Prostate gland (tissue), 2 donors: ENCODE measurements around the gene DHX58. TPM values are rescaled to one million over a fixed set of nuclear protein-coding genes. Genes with fewer than 3 reads are reported as not detected.

ENCODE experiments used
- DNase-seq: peaks from one replicate; pipeline ENCODE4 v3.0.0-alpha.2; 2019; ENCODE audit warnings: low spot score
- H3K27ac ChIP-seq, 2 donors: fragments of 200-600 bp; sonication (generic); 2 replicates each; pipeline ENCODE4 v1.5.1; 2017 to 2019
- H3K27me3 ChIP-seq: fragments of 200-600 bp; sonication (generic); replicated peaks from 2 replicates; pipeline ENCODE4 v1.5.1; 2019; ENCODE audit not compliant: insufficient read depth
- H3K36me3 ChIP-seq, 2 donors: fragments of 200-600 bp; sonication (generic); 1 replicate in 1 of 2; 2 replicates in 1 of 2; pipeline versions ENCODE4 v1.5.1 to v1.8.1; 2017 to 2019
- H3K4me1 ChIP-seq: fragments of 200-600 bp; sonication (generic); replicated peaks from 2 replicates; pipeline ENCODE4 v1.5.1; 2019
- H3K4me3 ChIP-seq, 2 donors: fragments of 200-600 bp; sonication (generic); 2 replicates each; pipeline ENCODE4 v1.5.1; 2017 to 2019
- H3K9me3 ChIP-seq: fragments of 200-600 bp; sonication (generic); 2 replicates; pipeline ENCODE4 v1.5.1; 2017
- CTCF ChIP-seq, 4 experiments: fragments of 200-600 bp in 2 of 4; fragments of 450-650 bp in 2 of 4; sonication (generic) in 2 of 4; IDR thresholded peaks; 1 replicate in 3 of 4; 2 replicates in 1 of 4; pipeline ENCODE4 v1.5.1; 2016 to 2019; ENCODE audit warnings: antibody characterized with exemption in 4 of 4, mild to moderate bottlenecking in 2 of 4, moderate library complexity in 2 of 4
- POLR2A ChIP-seq: fragments of 450-650 bp; IDR thresholded peaks from one replicate; pipeline ENCODE4 v1.6.1; 2016; ENCODE audit warnings: antibody characterized with exemption, mild to moderate bottlenecking
- POLR2AphosphoS5 ChIP-seq: sonication (generic); formaldehyde crosslinking; IDR thresholded peaks from one replicate; pipeline ENCODE4 v1.6.1; 2017; ENCODE audit warnings: antibody characterized with exemption
- WGBS: methylation state at CpG from one replicate; pipeline ENCODE4 v1.1.5; 2018; 5-methylcytosine and 5-hydroxymethylcytosine counted together
- intact Hi-C: fragments of 100-400 bp; cut with DNase I; formaldehyde crosslinking; loops from one replicate; pipeline ENCODE4 v1.14.2; 2022
- total RNA-seq, 2 donors: library from RNA; depleted of rRNA; stranded (reverse); fragments of >200 nt; gene quantifications; one replicate each; pipeline ENCODE4 v1.1.0, GENCODE V29; 2016

Gene DHX58
- total RNA-seq, 2 donors from 2014 or later, result 26.7 to 38.6 TPM

DNA sequence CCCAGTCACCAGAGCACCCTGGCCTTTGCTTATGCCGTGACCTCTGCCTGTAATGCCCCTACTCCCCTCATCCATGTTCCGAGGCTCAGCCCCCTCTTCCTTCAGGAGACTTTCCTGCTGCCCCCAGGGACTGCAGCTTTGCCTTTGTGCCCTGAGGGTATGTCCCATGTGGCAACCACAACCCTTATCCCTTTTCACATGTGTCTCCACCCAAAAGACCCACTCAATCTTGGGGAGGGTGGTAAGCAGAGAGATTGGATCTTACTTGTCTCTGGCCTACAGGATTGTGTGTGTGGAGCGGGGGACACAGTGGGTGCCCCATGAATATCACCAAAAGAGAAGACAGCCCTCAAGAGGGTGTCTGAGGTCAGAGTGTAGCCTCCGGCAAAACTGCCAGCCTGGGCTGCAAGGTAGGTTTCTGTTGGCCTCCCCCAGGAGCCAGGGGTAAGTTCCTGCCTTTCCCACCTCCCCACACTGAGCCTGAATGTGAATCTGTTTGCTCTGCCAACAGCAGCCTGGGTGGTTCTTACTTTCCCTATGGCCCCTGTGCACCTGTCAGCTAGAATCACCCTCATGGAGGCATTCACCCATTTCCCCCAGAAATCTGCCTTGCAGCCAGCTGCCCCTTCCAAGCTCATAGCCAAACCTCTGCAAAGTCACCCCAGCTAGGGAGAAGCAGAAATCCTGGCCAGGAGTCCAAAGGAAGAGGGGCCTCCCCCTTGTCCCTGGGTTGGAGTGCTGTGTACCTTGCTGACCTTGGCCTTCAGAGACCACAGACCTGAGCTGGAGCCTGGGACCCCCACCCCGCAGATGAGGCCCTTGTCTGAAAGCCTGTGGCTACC is 50.6 kb downstream of the DHX58 start:
- no peaks in the 10 kb centered on the region for H3K27me3 ChIP-seq

GRCh38 chr17:42060231-42060630 is 52.3 kb downstream of the DHX58 start:
- no peaks in the 10 kb centered on the region for H3K36me3 ChIP-seq
- no peak for DNase-seq
- WGBS, result 93% methylated on average over 4 of the region's 4 CpGs
- no peak overlapping the region for H3K27ac ChIP-seq
- no peaks in the 10 kb centered on the region for H3K4me1 ChIP-seq
- H3K9me3 ChIP-seq, result no peaks in the 10 kb centered on the region
- TF ChIP-seq POLR2A, result no peak
- no peak for TF ChIP-seq POLR2AphosphoS5
- TF ChIP-seq CTCF (IDR thresholded peaks at IDR 0.05), result no peak
- H3K4me3 ChIP-seq, result no peak overlapping the region
- intact Hi-C loops, result no loop called here
- no peaks in the 10 kb centered on the region for H3K27me3 ChIP-seq

More for the DNA sequence above, 50.6 kb downstream of the DHX58 start:
- WGBS, result 76% methylated on average over 5 of the region's 5 CpGs
- TF ChIP-seq POLR2AphosphoS5 (no peak), POLR2A (no peak), CTCF (IDR thresholded peaks at IDR 0.05) (no peak)
- Histone ChIP-seq H3K4me3 (no peak overlapping the region), H3K36me3 (no peaks in the 10 kb centered on the region), H3K4me1 (no peaks in the 10 kb centered on the region), H3K27ac (no peak overlapping the region), H3K9me3 (no peaks in the 10 kb centered on the region)
- DNase-seq, result no peak
- intact Hi-C loops, result no loop called here

DNA sequence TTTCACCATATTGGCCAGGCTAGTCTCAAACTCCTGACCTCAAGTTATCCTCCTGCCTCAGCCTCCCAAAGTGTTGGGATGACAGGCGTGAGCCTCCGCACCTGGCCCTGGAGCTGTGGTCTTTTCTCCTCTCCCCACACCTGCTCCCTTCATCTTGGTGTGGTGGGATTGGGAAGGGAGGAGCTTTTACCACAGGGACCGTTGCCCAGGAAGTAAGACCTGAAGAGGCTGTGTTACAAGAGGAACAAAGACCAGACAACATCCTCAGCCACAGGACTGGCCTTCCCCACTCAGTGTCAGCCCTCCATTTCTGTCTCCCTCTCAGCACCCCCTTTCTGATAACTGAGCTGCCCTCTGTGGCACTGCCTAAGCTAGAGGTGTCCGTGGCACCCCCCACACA is 52.7 kb downstream of the DHX58 start:
- Histone ChIP-seq H3K27me3 (no peaks in the 10 kb centered on the region), H3K27ac (no peak overlapping the region), H3K36me3 (no peaks in the 10 kb centered on the region), H3K9me3 (no peaks in the 10 kb centered on the region), H3K4me1 (no peaks in the 10 kb centered on the region), H3K4me3 (no peak overlapping the region)
- TF ChIP-seq CTCF (IDR thresholded peaks at IDR 0.05), result no peak
- no peak for TF ChIP-seq POLR2A
- no peak for TF ChIP-seq POLR2AphosphoS5
- WGBS, result 79% methylated on average over 4 of the region's 4 CpGs
- intact Hi-C loops, result no loop called here
- no peak for DNase-seq

GRCh38 chr17:42058063-42058462 is 54.5 kb downstream of the DHX58 start:
- DNase-seq, result no peak
- Histone ChIP-seq H3K4me1 (no peaks in the 10 kb centered on the region), H3K27ac (no peak overlapping the region), H3K9me3 (no peaks in the 10 kb centered on the region), H3K4me3 (no peak overlapping the region), H3K36me3 (no peaks in the 10 kb centered on the region), H3K27me3 (no peaks in the 10 kb centered on the region)
- intact Hi-C loops, result no loop called here
- WGBS, result 63% methylated on average over 7 of the region's 7 CpGs
- TF ChIP-seq CTCF (IDR thresholded peaks at IDR 0.05), result no peak
- no peak for TF ChIP-seq POLR2A

DNA sequence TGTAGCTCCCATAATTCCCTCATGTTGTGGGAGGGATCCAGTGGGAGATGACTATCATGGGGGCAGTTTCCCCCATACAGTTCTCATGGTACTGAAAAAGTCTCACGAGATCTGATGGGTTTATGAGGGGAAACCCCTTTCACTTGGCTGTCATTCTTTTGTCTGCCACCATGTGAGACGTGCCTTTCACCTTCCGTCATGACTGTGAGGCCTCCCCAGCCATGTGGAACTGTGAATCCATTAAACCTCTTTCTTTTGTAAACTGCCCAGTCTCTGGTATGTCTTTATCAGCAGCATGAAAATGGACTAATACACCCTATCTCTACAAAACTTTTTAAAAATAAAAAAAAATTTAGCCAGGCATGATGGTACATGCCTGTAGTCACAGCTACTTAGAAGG is 55.9 kb downstream of the DHX58 start:
- intact Hi-C loops, result no loop called here
- Histone ChIP-seq H3K4me3 (no peak overlapping the region), H3K36me3 (no peaks in the 10 kb centered on the region), H3K27ac (no peak overlapping the region), H3K9me3 (no peaks in the 10 kb centered on the region), H3K4me1 (no peaks in the 10 kb centered on the region), H3K27me3 (no peaks in the 10 kb centered on the region)
- WGBS, result 61% methylated on average over 3 of the region's 3 CpGs
- no peak for TF ChIP-seq CTCF (IDR thresholded peaks at IDR 0.05)
- no peak for TF ChIP-seq POLR2A
- no peak for TF ChIP-seq POLR2AphosphoS5
- no peak for DNase-seq
